GM21515 (cell line): Measurements from ENCODE around the gene MLXIPL.
"Not testable (repeated sequence)": the region's sequence is repeated elsewhere in the genome, so short reads cannot be mapped to it uniquely, and the experiment has no call there.

Experiments used
- ATAC-seq: cut with Tn5 transposase; IDR thresholded peaks from one replicate; pipeline ENCODE4 v1.9.1; 2021; ENCODE audit not compliant: unreplicated experiment

The MLXIPL gene

GRCh38 chr7:73645643-73646174 lies 21.4 kb upstream of the MLXIPL start:
- no peak for ATAC-seq

- no peak for ATAC-seq
Observed at GRCh38 chr7:73644688-73645286, 20.5 kb upstream of the MLXIPL start.

- ATAC-seq: no peak
Observed at GRCh38 chr7:73642834-73643233, 18.5 kb upstream of the MLXIPL start.

GRCh38 chr7:73638911-73639310 lies 14.6 kb upstream of the MLXIPL start:
- no peak for ATAC-seq

- ATAC-seq: no peak
Observed at GRCh38 chr7:73635428-73636200, 11.3 kb upstream of the MLXIPL start.

GRCh38 chr7:73633844-73634243 lies 9.5 kb upstream of the MLXIPL start:
- ATAC-seq: no peak

- no peak for ATAC-seq
Observed at GRCh38 chr7:73633323-73633722, 9.0 kb upstream of the MLXIPL start.

GRCh38 chr7:73631558-73631957 lies 7.2 kb upstream of the MLXIPL start:
- ATAC-seq: no peak

- no peak for ATAC-seq
Observed at GRCh38 chr7:73628504-73628903, 4.2 kb upstream of the MLXIPL start.

GRCh38 chr7:73626814-73627213 lies 2.5 kb upstream of the MLXIPL start:
- ATAC-seq: no peak

GRCh38 chr7:73625276-73625675 lies 954 bp upstream of the MLXIPL start:
- no peak for ATAC-seq

- no peak for ATAC-seq
Observed at GRCh38 chr7:73624669-73625001, 313 bp upstream of the MLXIPL start.

- ATAC-seq: no peak
Observed at GRCh38 chr7:73622909-73623797, 1.2 kb downstream of the MLXIPL start.

- ATAC-seq: no peak
Observed at GRCh38 chr7:73622527-73622908, 1.8 kb downstream of the MLXIPL start.

- ATAC-seq: no peak
Observed at GRCh38 chr7:73621168-73622063, 2.9 kb downstream of the MLXIPL start.

GRCh38 chr7:73619394-73619793 lies 4.9 kb downstream of the MLXIPL start:
- not testable (repeated sequence) for ATAC-seq

GRCh38 chr7:73618538-73618937 lies 5.8 kb downstream of the MLXIPL start:
- ATAC-seq: no peak

- ATAC-seq: not testable (repeated sequence)
Observed at GRCh38 chr7:73617520-73617919, 6.8 kb downstream of the MLXIPL start.

- ATAC-seq: no peak
Observed at GRCh38 chr7:73615886-73616285, 8.4 kb downstream of the MLXIPL start.

- ATAC-seq: not testable (repeated sequence)
Observed at GRCh38 chr7:73614937-73615336, 9.4 kb downstream of the MLXIPL start.
